NCI-H748 (cell line): ENCODE data around the gene TOR4A.

Experiments used
- DNase-seq: peaks from one replicate; lab custom pipeline; 2025; ENCODE audit not compliant: unreplicated experiment; lab: John Stamatoyannopoulos, UW

The TOR4A gene

GRCh38 chr9:137294091-137294680 lies 16.7 kb downstream of the TOR4A start:
- DNase-seq, result peak; percentile 82

- DNase-seq, result peak; percentile 75
Measured at GRCh38 chr9:137294681-137295237, 17.2 kb downstream of the TOR4A start.

- peak; percentile 53 for DNase-seq
Measured at GRCh38 chr9:137295238-137295811, 17.8 kb downstream of the TOR4A start.

GRCh38 chr9:137295849-137296669 lies 18.5 kb downstream of the TOR4A start:
- DNase-seq, result peak; percentile 52

- no peak for DNase-seq
Measured at GRCh38 chr9:137296670-137297664, 19.4 kb downstream of the TOR4A start.

GRCh38 chr9:137297966-137298365 lies 20.4 kb downstream of the TOR4A start:
- DNase-seq, result no peak

- DNase-seq, result no peak
Measured at GRCh38 chr9:137298401-137299202, 21.1 kb downstream of the TOR4A start.

GRCh38 chr9:137299203-137299565 lies 21.7 kb downstream of the TOR4A start:
- no peak for DNase-seq

- DNase-seq, result no peak
Measured at GRCh38 chr9:137299938-137300337, 22.4 kb downstream of the TOR4A start.

GRCh38 chr9:137300567-137301080 lies 23.1 kb downstream of the TOR4A start:
- peak; percentile 77 for DNase-seq

- peak; percentile 84 for DNase-seq
Measured at GRCh38 chr9:137301081-137301947, 23.8 kb downstream of the TOR4A start.

GRCh38 chr9:137302118-137302448 lies 24.6 kb downstream of the TOR4A start, which contains the start of gene NRARP:
NRARP (minus strand) TSS chr9:137302271; CDS start chr9:137301928, 343 bp downstream.
- peak; percentile 91 for DNase-seq

- DNase-seq, result peak; percentile 83
Measured at GRCh38 chr9:137302449-137303150, 25.1 kb downstream of the TOR4A start.

GRCh38 chr9:137303151-137303892 lies 25.8 kb downstream of the TOR4A start:
- DNase-seq, result no peak

GRCh38 chr9:137303893-137304382 lies 26.4 kb downstream of the TOR4A start:
- DNase-seq, result no peak

GRCh38 chr9:137304383-137305059 lies 27.0 kb downstream of the TOR4A start:
- no peak for DNase-seq
